ENCODE measurements around the gene CLASP2. TPM values are rescaled to one million over a fixed set of nuclear protein-coding genes. Genes with fewer than 3 reads are reported as not detected.

CLASP2 gene
- total and polyA plus RNA-seq, 2 of the 4 experiments (the other 2 are of a cell fraction) = 11.9 to 49.1 TPM

DNA sequence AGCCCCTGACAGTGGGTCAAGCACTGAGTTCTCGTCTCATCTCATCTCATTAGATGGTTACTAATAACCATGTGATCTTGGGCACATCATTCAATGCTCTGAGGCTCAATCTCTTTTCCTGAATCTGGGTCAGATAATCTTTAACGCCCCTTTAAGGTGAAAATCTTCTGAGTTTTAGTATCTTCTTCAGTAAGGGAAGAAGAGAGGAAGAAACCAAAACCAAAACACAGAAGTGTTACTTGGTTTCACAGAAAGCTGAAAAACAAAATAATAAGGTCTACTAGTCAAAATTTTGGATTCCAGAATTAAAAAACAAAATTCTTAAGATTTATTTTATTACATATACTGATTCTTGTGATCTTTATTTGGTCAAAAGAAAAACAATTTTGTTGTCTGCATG lies 78.2 kb downstream of the CLASP2 start:
- no TSS peak for BruUV-seq (replicated peaks)
- POLR2A ChIA-PET (ENCODE audit: unreplicated experiment) = no interaction called here
- no peak overlapping the region for H3K4me2 ChIP-seq (ENCODE audit: low read depth, low read length)
- in situ Hi-C loops (cut with MboI; ENCODE audit: low sequenced_read_pairs) (loop anchor here (5.0 kb wide), 2 partner anchors 77 to 147 kb away; partner anchors contain the start of gene CLASP2), intact Hi-C loops (cut with micrococcal nuclease) (no loop called here), dilution Hi-C loops (cut with HindIII; ENCODE audit: low sequenced_read_pairs, unreplicated experiment) (no loop called here)
- H3K23ac ChIP-seq (ENCODE audit: low read depth, low read length) = no peak overlapping the region
- no peak for ATAC-seq (ENCODE audit: low read depth)
- H2AK9ac ChIP-seq (replicated peaks; ENCODE audit: low read depth, low read length, poor library complexity) = no peak overlapping the region
- no peak overlapping the region for H2BK120ac ChIP-seq (ENCODE audit: low read depth, low read length)
- no peak overlapping the region for H3K56ac ChIP-seq (ENCODE audit: extremely low read depth, insufficient read depth, low read length)
- H3K4me1 ChIP-seq (ENCODE audit: control insufficient read depth, insufficient read depth, low read length) = peaks cover 2% of the 10 kb centered on the region; the same call in 1 of the 2 replicates
- no peak overlapping the region for H3K9ac ChIP-seq (ENCODE audit: low read depth, low read length)
- H3K9me1 ChIP-seq (ENCODE audit: insufficient read depth, low read length) = peaks cover 3% of the 10 kb centered on the region; the same call in 1 of the 2 replicates
- no peak overlapping the region for H3K18ac ChIP-seq (ENCODE audit: low read depth, low read length)
- H2AFZ ChIP-seq (replicated peaks; ENCODE audit: low read length, poor library complexity) = no peak overlapping the region
- no peaks in the 10 kb centered on the region for H3K27me3 ChIP-seq (ENCODE audit: control insufficient read depth, insufficient read depth, low read length)
- no peak overlapping the region for H2AK5ac ChIP-seq (ENCODE audit: low read depth, low read length)
- WGBS, 2 experiments (ENCODE audit: extremely low coverage in 2 of 2, insufficient read length in 1 of 2) = no CpG with 5 or more reads among the region's 2 CpGs
- no peaks in the 10 kb centered on the region for H3K36me3 ChIP-seq (ENCODE audit: control insufficient read depth, insufficient read depth, low read length)
- no peak overlapping the region for H2BK20ac ChIP-seq (ENCODE audit: low read depth, low read length)
- peaks cover 3 to 4% of the 10 kb centered on the region in 2 experiments; a peak in 2 of 4 replicates for H3K79me1 ChIP-seq (ENCODE audit: low read depth in 1 of 2, low read length in 2 of 2)
- H3K14ac ChIP-seq (replicated peaks; ENCODE audit: low read depth, low read length) = no peak overlapping the region
- no peak overlapping the region for H3K4ac ChIP-seq (ENCODE audit: low read depth, low read length)
- H4K91ac ChIP-seq (ENCODE audit: insufficient read depth, low read depth, low read length) = no peak overlapping the region
- no peak overlapping the region for H2BK15ac ChIP-seq (ENCODE audit: low read depth, low read length)
- CTCF ChIA-PET = interaction anchor here (0.5 kb wide), 1 partner anchor 89 kb away, joined by 4 read pairs; no protein-coding TSS in a partner anchor
- H3K27ac ChIP-seq (ENCODE audit: insufficient read depth, low read length) = no peak overlapping the region
- no peak for DNase-seq
- H2BK5ac ChIP-seq (ENCODE audit: low read depth, low read length, poor library complexity, severe bottlenecking) = no peak overlapping the region
- no peak overlapping the region for H4K8ac ChIP-seq (ENCODE audit: low read depth in 2 of 2, low read length in 2 of 2)
- H4K5ac ChIP-seq (ENCODE audit: low read depth, low read length) = no peak overlapping the region
- H3K9me3 ChIP-seq (ENCODE audit: control insufficient read depth, insufficient read depth, low read length) = no peaks in the 10 kb centered on the region
- no peaks in the 10 kb centered on the region for H4K20me1 ChIP-seq (ENCODE audit: insufficient read depth, low read length)
- no peak for TF ChIP-seq MAFK (IDR thresholded peaks at IDR 0.05; ENCODE audit: low read depth, low read length)
- TF ChIP-seq RFX5 (IDR thresholded peaks at IDR 0.05; ENCODE audit: low read depth, low read length) = no peak
- no peak for TF ChIP-seq CEBPB (IDR thresholded peaks at IDR 0.05; ENCODE audit: low read depth, low read length)
- no peak for TF ChIP-seq RAD21 (IDR thresholded peaks at IDR 0.05; ENCODE audit: low read length)
- no peak for TF ChIP-seq NFE2L2 (IDR thresholded peaks at IDR 0.05; ENCODE audit: low read depth, low read length)
- TF ChIP-seq RCOR1 (IDR thresholded peaks at IDR 0.05; ENCODE audit: insufficient replicate concordance, low read length) = no peak
- no peak for TF ChIP-seq MAZ (IDR thresholded peaks at IDR 0.05; ENCODE audit: borderline replicate concordance, low read depth, low read length)
- TF ChIP-seq FOS (IDR thresholded peaks at IDR 0.05; ENCODE audit: low read depth, low read length) = no peak
- no peak for TF ChIP-seq BHLHE40 (IDR thresholded peaks at IDR 0.05; ENCODE audit: low read depth, low read length)
- TF ChIP-seq, protein P1, sequence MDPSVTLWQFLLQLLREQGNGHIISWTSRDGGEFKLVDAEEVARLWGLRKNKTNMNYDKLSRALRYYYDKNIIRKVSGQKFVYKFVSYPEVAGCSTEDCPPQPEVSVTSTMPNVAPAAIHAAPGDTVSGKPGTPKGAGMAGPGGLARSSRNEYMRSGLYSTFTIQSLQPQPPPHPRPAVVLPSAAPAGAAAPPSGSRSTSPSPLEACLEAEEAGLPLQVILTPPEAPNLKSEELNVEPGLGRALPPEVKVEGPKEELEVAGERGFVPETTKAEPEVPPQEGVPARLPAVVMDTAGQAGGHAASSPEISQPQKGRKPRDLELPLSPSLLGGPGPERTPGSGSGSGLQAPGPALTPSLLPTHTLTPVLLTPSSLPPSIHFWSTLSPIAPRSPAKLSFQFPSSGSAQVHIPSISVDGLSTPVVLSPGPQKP (IDR thresholded peaks at IDR 0.05; ENCODE audit: borderline replicate concordance, low read depth, low read length) = no peak
- TF ChIP-seq, protein P2, sequence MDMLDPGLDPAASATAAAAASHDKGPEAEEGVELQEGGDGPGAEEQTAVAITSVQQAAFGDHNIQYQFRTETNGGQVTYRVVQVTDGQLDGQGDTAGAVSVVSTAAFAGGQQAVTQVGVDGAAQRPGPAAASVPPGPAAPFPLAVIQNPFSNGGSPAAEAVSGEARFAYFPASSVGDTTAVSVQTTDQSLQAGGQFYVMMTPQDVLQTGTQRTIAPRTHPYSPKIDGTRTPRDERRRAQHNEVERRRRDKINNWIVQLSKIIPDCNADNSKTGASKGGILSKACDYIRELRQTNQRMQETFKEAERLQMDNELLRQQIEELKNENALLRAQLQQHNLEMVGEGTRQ (IDR thresholded peaks at IDR 0.05; ENCODE audit: low read depth, low read length) = no peak
- TF ChIP-seq MXI1 (IDR thresholded peaks at IDR 0.05; ENCODE audit: borderline replicate concordance, low read depth, low read length) = no peak
- TF ChIP-seq, protein P3, sequence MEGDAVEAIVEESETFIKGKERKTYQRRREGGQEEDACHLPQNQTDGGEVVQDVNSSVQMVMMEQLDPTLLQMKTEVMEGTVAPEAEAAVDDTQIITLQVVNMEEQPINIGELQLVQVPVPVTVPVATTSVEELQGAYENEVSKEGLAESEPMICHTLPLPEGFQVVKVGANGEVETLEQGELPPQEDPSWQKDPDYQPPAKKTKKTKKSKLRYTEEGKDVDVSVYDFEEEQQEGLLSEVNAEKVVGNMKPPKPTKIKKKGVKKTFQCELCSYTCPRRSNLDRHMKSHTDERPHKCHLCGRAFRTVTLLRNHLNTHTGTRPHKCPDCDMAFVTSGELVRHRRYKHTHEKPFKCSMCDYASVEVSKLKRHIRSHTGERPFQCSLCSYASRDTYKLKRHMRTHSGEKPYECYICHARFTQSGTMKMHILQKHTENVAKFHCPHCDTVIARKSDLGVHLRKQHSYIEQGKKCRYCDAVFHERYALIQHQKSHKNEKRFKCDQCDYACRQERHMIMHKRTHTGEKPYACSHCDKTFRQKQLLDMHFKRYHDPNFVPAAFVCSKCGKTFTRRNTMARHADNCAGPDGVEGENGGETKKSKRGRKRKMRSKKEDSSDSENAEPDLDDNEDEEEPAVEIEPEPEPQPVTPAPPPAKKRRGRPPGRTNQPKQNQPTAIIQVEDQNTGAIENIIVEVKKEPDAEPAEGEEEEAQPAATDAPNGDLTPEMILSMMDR (conservative IDR thresholded peaks at IDR 0.05; ENCODE audit: low read depth, low read length) = no peak
- TF ChIP-seq SMC3 (IDR thresholded peaks at IDR 0.05; ENCODE audit: low read depth, low read length) = no peak
- no peak for TF ChIP-seq CHD1 (IDR thresholded peaks at IDR 0.05; ENCODE audit: low read depth, low read length)
- no peak for TF ChIP-seq POLR2A (IDR thresholded peaks at IDR 0.05; ENCODE audit: low read depth, low read length)
- H3K4me3 ChIP-seq (ENCODE audit: insufficient read depth, low read depth, low read length) = no peak overlapping the region

Data from IMR-90 (cell line).